B cell (primary cell): Measurements from ENCODE around the gene MDGA2.

Source experiments
- CTCF ChIP-seq: fragments of 200-600 bp; IDR thresholded peaks from one replicate; pipeline ENCODE4 v1.8.0; 2022; ENCODE audit warnings: antibody characterized with exemption, mild to moderate bottlenecking
- EZH2 ChIP-seq: IDR thresholded peaks from 2 replicates; pipeline ENCODE4 v1.6.1; 2012; ENCODE audit warnings: borderline replicate concordance, low read depth, mild to moderate bottlenecking, moderate library complexity, low read length; ENCODE audit not compliant: insufficient read depth, poor library complexity, severe bottlenecking

- TF ChIP-seq CTCF (no peak), EZH2 (no peak)
These were observed 131.9 kb downstream of the MDGA2 start for GRCh38 chr14:47543459-47543858.
